NCI-H82 treated with DMSO at 0.1 percent for 48 hours (cell line): ENCODE data around the gene GPC6.
A peak's percentile ranks its signal among the peaks of the same experiment; 100 is the strongest.

Experiments used
- DNase-seq: peaks from one replicate; lab custom pipeline; 2025; ENCODE audit not compliant: unreplicated experiment; lab: John Stamatoyannopoulos, UW

Gene GPC6

DNA sequence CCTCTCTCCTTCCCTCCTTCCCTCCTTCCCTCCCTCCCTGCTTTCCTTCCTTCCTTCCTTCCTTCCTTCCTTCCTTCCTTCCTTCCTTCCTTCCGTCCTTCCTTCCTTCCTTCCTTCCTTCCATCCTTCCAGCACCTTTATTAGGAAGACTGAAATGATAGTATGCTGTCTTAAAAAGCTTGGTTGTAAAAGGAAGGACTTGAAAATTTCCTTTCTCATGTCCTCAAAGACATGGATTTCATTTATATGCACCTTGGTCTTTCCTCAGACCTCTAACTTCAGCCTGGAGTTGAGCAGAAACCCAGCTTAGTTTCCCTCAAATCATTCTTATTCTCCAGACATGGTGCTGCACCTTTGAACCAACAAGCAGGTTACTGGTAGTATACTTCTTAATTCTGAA is 141.7 kb downstream of the GPC6 start:
- no peak for DNase-seq

DNA sequence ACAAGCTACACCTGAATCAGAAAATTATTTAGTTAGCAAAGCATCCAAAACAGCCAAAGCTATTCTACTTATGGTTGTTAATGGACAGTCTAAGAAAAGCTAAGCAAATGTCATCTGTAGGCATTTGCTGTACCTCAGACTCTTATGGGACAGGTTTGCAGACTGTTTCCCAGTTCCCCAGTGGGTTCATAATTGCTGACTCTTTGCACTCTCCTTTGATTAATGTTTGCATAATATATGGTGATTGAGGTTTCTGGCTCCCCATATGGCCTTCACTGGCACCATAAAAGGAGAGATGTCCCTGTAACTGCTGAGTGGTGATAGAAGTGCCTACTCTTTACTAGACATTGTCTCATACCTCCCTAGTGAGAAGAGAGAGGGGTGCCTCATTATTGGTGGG is 142.1 kb downstream of the GPC6 start:
- DNase-seq, result no peak

DNA sequence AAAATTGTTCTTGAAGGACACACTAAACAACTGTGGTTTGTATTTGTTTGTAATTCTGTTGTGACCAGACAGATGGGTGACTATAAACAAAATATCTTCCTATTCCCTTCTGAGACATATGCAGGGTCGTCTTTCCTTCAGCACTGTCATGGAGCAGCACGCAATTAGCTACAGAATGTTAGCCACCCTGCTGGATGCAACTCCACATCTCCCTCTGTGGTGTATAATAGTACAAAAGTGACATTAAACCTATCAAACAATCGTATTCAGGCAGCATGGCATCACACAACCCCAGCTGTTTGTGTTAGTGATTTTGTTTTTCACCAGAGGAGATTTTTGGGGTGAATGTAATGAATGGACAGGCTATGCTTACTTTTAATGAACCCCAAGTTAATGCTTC is 146.2 kb downstream of the GPC6 start:
- no peak for DNase-seq

DNA sequence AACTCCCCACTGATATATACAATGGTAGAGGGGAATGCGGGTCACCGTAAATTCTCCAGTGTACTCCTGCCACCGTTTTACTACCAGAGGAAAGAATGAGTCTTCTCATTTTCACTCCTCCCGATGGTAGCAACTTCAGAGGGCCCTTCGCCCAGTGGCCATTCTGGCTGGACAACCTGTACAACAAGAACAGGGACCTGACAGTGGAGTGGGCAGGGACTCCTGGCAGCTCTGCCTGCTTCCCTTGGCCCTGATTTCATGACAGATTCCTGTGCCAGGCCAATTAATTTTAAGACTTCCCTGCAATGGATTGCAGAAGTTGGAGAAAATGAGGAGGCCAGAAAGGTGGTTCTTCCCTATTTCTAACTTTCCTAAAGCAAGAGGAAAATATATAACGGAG is 148.9 kb downstream of the GPC6 start:
- DNase-seq, result no peak

- no peak for DNase-seq
These were observed 150.6 kb downstream of the GPC6 start for GRCh38 chr13:93377196-93377595.

DNA sequence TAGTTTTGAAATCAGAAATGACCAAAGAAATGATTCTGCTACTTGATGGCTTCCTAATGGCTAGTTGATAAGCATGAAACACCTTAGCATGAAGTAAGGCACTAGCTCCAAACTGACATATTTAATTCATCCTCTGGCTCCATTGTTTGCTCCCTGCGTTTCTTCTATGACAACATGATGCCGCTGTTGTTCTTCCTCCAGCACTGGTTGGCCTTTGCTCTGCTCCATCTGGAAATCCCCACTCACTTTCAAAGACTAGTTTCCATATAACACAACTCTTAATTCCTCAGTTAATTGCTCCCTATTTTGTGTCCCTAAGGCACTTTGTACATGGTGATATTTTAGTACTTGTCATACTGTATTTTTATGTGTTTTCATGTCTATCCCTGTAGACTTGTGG is 151.6 kb downstream of the GPC6 start:
- no peak for DNase-seq

GRCh38 chr13:93386116-93386515 is 159.5 kb downstream of the GPC6 start:
- no peak for DNase-seq

DNA sequence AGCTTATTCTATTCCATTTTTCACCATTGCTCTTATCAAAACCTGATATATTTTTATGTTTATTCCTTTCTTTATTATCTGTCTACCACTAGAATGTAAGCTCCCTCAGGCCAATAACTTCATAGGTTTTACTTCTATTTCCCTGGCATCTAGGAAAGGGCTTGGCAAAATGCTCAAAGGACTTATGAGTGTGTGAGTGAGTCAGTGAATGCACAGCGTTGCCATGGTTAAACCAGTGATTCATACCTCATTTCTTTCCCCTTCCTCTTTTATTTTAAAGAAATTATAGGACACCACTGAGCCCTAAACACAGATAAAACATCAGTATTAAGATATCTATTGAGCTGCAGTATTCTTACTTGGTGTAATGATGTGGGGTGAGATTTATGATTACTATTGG is 162.1 kb downstream of the GPC6 start:
- DNase-seq, result no peak

GRCh38 chr13:93397619-93398018 is 171.0 kb downstream of the GPC6 start:
- DNase-seq, result no peak

GRCh38 chr13:93398167-93399035 is 171.8 kb downstream of the GPC6 start:
- DNase-seq, result no peak

DNA sequence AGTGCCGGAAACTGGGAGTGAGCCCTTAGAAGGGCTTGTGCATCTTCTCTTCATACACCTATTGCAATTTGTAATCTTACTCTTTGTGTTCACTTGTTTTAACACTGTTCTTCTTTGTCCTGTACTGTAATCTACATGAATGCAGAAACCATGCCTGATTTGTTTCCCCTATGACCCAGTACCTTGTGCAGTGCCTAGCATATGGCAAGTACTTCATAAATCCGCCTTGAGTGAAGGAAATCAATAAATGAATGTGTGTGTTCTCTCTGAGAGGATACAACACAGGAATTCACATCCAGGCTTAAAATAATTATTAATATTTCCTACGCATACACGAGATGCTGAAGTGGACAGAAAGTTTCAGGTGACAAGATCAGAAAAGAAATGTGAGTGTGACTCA is 172.6 kb downstream of the GPC6 start:
- no peak for DNase-seq

GRCh38 chr13:93406136-93406535 is 179.5 kb downstream of the GPC6 start:
- no peak for DNase-seq

GRCh38 chr13:93407551-93407950 is 180.9 kb downstream of the GPC6 start:
- no peak for DNase-seq

DNA sequence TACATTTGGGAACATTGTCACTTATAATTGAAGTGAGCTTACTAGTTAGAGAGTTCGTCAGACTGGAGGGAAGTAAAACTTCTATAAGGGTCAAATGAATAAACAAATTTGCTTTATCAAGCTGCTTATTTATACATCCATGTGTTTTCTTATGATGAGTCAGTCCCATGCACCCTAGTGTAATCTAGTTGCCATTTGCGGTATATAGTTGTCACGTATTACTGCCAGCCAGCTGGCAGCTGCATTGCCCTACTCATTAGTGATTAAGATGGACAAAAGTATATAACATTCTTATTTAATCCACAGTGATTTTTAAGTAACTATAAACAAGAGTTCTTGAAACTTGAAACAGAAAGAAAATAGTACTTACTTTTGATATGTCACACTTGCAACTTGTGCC is 182.4 kb downstream of the GPC6 start:
- no peak for DNase-seq

DNA sequence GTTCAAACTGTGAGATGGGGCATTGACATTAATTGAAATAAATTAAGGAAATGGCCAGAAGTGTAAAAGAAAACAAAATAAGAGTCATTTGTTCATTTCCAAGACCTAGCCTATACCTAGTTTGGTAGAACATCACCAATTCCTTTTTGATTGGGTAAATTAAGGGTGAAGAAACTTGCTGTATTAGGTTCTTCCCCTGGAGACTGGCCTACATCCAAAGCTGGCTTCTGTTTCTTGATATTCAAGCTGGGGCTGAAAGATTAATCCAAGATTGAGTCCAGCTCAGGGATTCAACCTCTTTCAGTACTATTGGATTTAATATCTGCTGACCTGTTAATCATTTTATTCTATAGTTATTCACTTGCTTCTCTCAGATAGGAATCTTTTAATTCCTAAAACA is 183.2 kb downstream of the GPC6 start:
- peak; percentile 83 for DNase-seq

GRCh38 chr13:93411186-93411680 is 184.6 kb downstream of the GPC6 start:
- no peak for DNase-seq

DNA sequence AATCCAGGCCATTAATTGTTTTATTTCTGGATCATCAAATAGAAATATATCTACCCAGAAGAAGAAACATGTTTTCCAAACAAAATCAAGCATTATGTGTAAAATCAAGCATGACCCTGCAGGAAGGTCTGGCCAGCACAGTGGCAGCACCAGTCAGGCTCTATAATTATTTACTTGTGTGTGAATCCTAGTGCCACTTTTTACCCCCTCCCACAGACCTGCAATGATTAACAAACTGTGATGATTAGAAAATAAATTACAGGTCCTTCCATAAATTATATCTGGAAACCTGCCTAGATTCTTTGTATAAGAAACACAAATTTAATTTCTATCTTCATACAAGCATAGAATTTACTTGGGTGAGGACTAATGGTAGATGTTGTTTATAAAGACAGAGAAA is 186.1 kb downstream of the GPC6 start:
- DNase-seq, result no peak

DNA sequence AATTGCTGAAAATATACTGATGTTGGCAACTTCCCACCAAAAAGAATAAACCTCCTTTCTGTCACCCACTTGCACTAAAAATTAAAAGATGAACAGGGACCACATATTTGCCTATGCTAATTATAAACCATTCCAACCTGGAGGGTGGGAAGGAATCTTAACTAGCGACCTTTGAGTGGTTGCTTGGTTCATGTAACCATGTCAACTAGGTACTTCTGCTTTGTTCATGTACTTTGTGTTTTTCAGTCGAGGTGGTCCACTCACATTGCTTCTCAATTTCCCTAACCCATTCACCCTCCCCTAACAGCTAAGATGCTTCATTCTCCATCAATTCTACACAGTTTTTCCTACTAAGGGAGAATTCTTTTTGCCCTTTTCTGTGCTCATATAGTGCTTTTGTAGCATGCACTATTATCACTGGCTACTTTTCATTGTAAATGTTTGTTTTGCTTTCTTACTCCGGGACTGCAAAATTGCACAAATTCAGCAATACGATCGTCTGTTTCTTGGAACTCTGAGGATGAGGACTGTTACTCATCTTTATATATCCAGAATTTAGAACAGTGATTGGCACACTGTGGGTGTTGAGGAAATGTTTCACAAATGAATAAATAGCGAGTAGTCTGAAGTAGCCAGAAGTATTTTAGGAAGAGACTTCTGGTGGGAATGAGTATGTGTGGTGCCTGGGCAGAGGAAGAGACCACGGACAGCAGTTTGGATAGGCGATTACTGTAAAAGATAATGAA is 187.5 kb downstream of the GPC6 start:
- no peak for DNase-seq

DNA sequence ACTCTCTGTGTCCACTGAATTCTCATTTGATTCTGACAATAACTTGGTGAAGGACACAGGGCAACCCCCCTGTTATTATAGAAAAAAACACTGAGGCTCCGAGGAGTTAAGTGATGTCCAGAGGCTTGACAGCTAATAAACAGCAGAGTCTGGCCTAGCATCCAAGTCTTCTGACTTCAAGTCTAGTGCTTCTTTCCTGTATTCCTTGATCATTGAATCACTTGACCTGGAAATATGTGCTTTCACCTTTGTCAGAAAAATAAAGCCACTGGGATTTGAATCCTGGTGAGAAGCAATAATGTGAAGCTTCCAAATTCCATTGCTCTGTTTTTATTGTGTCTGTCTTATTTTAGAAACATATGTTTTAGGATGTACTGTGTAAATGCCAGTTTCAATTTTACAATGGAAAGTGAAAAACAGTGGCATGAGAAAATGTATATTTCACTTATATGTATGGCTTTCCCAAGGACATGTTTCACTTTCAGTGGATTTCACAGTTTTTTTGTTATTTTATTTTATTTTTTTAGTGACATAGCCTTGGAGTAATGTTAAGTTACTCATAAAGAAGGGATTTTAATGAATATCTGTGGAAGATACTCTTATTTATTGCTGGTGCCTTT is 190.2 kb downstream of the GPC6 start:
- DNase-seq, result no peak

DNA sequence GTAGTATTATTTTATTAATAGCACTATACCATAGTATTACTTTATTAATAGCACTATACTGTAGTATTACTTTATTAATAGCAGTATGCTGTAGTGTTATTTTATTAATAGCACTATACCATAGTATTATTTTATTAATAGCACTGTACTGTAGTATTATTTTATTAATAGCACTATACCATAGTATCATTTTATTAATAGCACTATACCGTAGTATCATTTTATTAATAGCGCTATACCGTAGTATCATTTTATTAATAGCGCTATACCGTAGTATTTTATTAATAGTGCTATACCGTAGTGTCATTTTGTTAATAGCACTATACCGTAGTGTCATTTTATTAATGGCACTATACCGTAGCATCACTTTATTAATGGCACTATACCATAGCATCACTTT is 191.8 kb downstream of the GPC6 start:
- DNase-seq, result no peak

GRCh38 chr13:93420206-93420605 is 193.6 kb downstream of the GPC6 start:
- DNase-seq, result no peak

- no peak for DNase-seq
These were observed 194.3 kb downstream of the GPC6 start for GRCh38 chr13:93420887-93421286.
